Activated T-helper 1 cell treated with anti-CD3 and anti-CD28 coated beads, Interleukin-12 subunit alpha, Interleukin-12 subunit beta, Interleukin-2, Interleukin-4 antibody, amounts not matched to agents 30 ng/mL and 10 ng/mL and 1 ng/mL, durations not matched to agents 14 hours and 24 hours and 36 hours (primary cell): Measurements from ENCODE around the gene ELOVL5. TPM values are rescaled to one million over a fixed set of nuclear protein-coding genes. Genes with fewer than 3 reads are reported as not detected.

Source experiments
- DNase-seq: peaks from one replicate; pipeline ENCODE4 v3.0.0; 2021; ENCODE audit warnings: low spot score
- H3K27ac Mint-ChIP-seq: one replicate; pipeline ENCODE4 v1.8.0; 2021; ENCODE audit warnings: mild to moderate bottlenecking, mixed read lengths
- H3K27me3 Mint-ChIP-seq: one replicate; pipeline ENCODE4 v1.8.0; 2022; ENCODE audit warnings: mild to moderate bottlenecking, moderate library complexity, mixed read lengths; ENCODE audit not compliant: insufficient read depth
- H3K36me3 Mint-ChIP-seq: one replicate; pipeline ENCODE4 v1.8.0; 2021; ENCODE audit warnings: low read depth, mixed read lengths
- H3K4me1 Mint-ChIP-seq: one replicate; pipeline ENCODE4 v1.8.0; 2021; ENCODE audit warnings: low read depth, mixed read lengths
- H3K4me3 Mint-ChIP-seq: one replicate; pipeline ENCODE4 v1.8.0; 2021; ENCODE audit warnings: mild to moderate bottlenecking, moderate library complexity, mixed read lengths
- H3K9me3 Mint-ChIP-seq: one replicate; pipeline ENCODE4 v1.8.0; 2021; ENCODE audit warnings: mixed read lengths
- intact Hi-C: fragments of 100-400 bp; cut with micrococcal nuclease; formaldehyde crosslinking; loops from one replicate; pipeline ENCODE4 v1.15.1; 2024
- total RNA-seq: library from RNA; stranded (reverse); gene quantifications from 2 replicates; pipeline ENCODE4 v1.2.3, GENCODE V29; 2022

The ELOVL5 gene
- total RNA-seq, 1 donor from 2014 or later: 121 TPM

- H3K4me1 Mint-ChIP-seq: peaks cover 24% of the 10 kb centered on the region
- no peak overlapping the region for H3K4me3 Mint-ChIP-seq
- H3K27ac Mint-ChIP-seq: peak overlapping the region; percentile 58
- no peaks in the 10 kb centered on the region for H3K27me3 Mint-ChIP-seq
- no peak for DNase-seq
- peaks cover 37% of the 10 kb centered on the region for H3K36me3 Mint-ChIP-seq
- intact Hi-C loops: loop anchor here (1.0 kb wide), 1 partner anchor 119 kb away; no protein-coding TSS in a partner anchor
- no peaks in the 10 kb centered on the region for H3K9me3 Mint-ChIP-seq
Observed at GRCh38 chr6:53290537-53291510, 57.9 kb downstream of the ELOVL5 start.

DNA sequence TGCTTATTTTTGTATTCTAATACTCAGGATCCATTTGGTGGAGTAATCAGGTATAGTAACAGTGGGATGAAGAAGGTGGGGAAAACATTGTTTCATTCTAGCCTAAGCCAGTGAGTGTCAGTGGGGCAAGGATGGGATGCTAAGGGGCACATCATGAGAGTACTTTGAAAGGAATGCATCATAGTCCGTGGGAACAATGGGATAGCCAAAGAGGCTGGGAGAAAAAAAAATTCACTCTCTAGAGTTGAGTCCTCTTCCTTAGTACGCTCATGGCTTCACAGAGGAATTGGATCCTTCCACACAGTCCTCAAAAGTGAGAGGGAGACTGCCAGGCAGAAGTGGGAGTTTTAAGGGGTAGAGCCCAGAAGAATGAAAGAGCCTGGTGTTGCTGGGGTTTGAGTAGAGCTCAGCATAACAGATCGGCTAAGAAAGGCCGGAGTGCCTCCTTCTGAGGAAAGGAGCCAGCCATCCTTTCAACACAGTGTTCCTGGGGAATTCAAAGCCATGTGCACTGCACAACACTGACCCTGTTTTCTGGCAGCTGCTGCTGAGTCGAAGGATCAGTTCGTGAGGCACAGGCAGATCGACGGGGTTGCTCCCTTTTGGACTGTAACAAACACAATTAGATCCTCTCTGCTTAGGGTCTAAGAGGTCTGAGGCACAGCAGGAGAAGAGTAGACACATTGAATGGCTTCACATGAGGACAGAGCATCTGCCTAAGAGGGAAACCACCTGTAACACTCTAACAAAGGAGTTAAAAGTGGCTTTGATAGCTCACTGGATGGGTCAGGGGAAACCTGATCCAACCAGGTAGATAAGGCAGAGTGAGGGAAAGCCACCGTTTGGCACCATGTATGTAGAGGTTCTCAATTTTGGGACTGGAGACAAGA, 61.2 kb downstream of the ELOVL5 start:
- DNase-seq: no peak
- intact Hi-C loops: loop anchor here (10.0 kb wide), 1 partner anchor 113 kb away; no protein-coding TSS in a partner anchor
- H3K4me3 Mint-ChIP-seq: no peak overlapping the region
- peaks cover 35% of the 10 kb centered on the region for H3K4me1 Mint-ChIP-seq
- peaks cover 41% of the 10 kb centered on the region for H3K36me3 Mint-ChIP-seq
- no peaks in the 10 kb centered on the region for H3K9me3 Mint-ChIP-seq
- no peaks in the 10 kb centered on the region for H3K27me3 Mint-ChIP-seq
- no peak overlapping the region for H3K27ac Mint-ChIP-seq

DNA sequence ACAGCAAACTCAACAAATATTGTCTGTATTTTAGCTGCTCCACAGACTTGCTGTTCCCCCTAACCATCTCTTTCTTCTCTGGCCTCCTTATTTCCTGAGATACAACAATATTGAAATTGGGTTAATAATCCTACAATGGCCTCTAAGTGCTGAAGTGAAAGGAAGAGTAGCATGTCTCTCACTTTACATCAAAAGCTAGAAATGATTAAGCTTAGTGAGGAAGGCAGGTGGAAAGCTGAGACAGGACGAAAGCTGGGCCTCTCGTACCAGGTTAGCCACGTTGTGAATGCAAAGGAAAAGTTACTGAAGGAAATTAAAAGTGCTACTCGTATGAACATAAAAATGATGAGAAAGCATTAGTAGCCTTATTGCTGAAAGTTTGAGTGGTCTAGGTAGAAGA, 63.8 kb downstream of the ELOVL5 start:
- H3K36me3 Mint-ChIP-seq: peaks cover 42% of the 10 kb centered on the region
- no peak overlapping the region for H3K4me3 Mint-ChIP-seq

GRCh38 chr6:53282741-53283140, 66.0 kb downstream of the ELOVL5 start:
- Mint-ChIP-seq H3K4me3 (no peak overlapping the region), H3K27ac (no peak overlapping the region), H3K9me3 (no peaks in the 10 kb centered on the region), H3K27me3 (no peaks in the 10 kb centered on the region), H3K36me3 (peaks cover 49% of the 10 kb centered on the region), H3K4me1 (peaks cover 38% of the 10 kb centered on the region)
- no peak for DNase-seq
- intact Hi-C loops: loop anchor here (10.0 kb wide), 1 partner anchor 108 kb away; no protein-coding TSS in a partner anchor

More for the DNA sequence above, 63.8 kb downstream of the ELOVL5 start:
- H3K4me1 Mint-ChIP-seq: peaks cover 30% of the 10 kb centered on the region
- no peaks in the 10 kb centered on the region for H3K27me3 Mint-ChIP-seq
- peak overlapping the region; percentile 31 for H3K27ac Mint-ChIP-seq
- no peak for DNase-seq
- intact Hi-C loops: loop anchor here (2.0 to 10.0 kb wide), 3 partner anchors 16 to 110 kb away; partner anchors contain the start of gene ELOVL5
- no peaks in the 10 kb centered on the region for H3K9me3 Mint-ChIP-seq

DNA sequence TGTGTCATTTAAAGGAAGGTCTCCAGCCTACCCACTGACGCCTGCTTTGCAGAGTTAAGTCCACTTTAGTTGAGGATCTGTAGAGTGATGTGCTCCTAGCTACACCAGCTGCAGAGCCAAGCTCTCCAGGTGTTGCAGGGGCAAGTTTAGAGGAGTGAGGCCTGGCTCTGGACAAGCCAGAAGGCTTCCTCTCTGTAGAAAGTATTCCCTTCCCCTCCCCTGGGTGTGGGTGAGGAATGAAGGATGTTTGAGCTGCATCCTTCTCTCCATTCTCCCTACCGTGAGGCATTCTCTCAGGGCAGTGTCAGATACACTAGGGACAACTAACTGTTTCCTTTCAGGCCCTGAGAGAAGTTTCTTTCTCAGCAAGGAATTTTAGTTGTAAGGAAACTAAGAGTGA, 66.5 kb downstream of the ELOVL5 start:
- Mint-ChIP-seq H3K9me3 (no peaks in the 10 kb centered on the region), H3K27ac (no peak overlapping the region), H3K4me3 (no peak overlapping the region), H3K27me3 (no peaks in the 10 kb centered on the region), H3K4me1 (peaks cover 42% of the 10 kb centered on the region), H3K36me3 (peaks cover 49% of the 10 kb centered on the region)
- intact Hi-C loops: loop anchor here (10.0 kb wide), 1 partner anchor 107 kb away; no protein-coding TSS in a partner anchor
- DNase-seq: no peak

GRCh38 chr6:53281518-53282215, 67.1 kb downstream of the ELOVL5 start:
- intact Hi-C loops: loop anchor here (10.0 kb wide), 1 partner anchor 107 kb away; no protein-coding TSS in a partner anchor
- no peak overlapping the region for H3K27ac Mint-ChIP-seq
- DNase-seq: no peak
- H3K27me3 Mint-ChIP-seq: no peaks in the 10 kb centered on the region
- peaks cover 43% of the 10 kb centered on the region for H3K4me1 Mint-ChIP-seq
- no peak overlapping the region for H3K4me3 Mint-ChIP-seq
- H3K9me3 Mint-ChIP-seq: no peaks in the 10 kb centered on the region
- H3K36me3 Mint-ChIP-seq: peaks cover 50% of the 10 kb centered on the region

DNA sequence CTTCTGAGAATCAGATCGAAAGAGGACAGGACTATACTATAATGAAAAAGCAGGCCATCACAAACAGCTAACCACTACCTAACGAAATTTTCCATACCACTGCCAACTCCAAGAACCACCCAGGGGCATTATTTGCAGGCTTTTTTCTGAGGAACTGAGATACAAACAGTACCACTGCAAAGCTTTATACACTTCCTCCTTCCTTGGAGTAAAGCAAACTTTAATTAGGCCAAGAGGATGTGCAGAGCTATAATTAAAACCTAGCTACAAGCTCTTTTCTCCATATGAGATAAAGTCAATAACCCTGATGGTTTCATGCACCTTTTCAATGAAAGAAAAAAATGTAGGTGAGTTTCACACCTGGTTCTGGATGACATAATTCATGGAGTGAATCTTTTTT, 68.5 kb downstream of the ELOVL5 start:
- H3K27me3 Mint-ChIP-seq: no peaks in the 10 kb centered on the region
- no peak for DNase-seq
- peaks cover 54% of the 10 kb centered on the region for H3K36me3 Mint-ChIP-seq
- no peak overlapping the region for H3K4me3 Mint-ChIP-seq
- H3K27ac Mint-ChIP-seq: peak overlapping the region; percentile 36
- no peaks in the 10 kb centered on the region for H3K9me3 Mint-ChIP-seq
- peaks cover 42% of the 10 kb centered on the region for H3K4me1 Mint-ChIP-seq
- intact Hi-C loops: loop anchor here (10.0 kb wide), 1 partner anchor 105 kb away; no protein-coding TSS in a partner anchor

GRCh38 chr6:53279293-53279692, 69.5 kb downstream of the ELOVL5 start:
- Mint-ChIP-seq H3K4me3 (no peak overlapping the region), H3K9me3 (no peaks in the 10 kb centered on the region), H3K36me3 (peaks cover 57% of the 10 kb centered on the region), H3K27ac (no peak overlapping the region), H3K4me1 (peaks cover 35% of the 10 kb centered on the region), H3K27me3 (no peaks in the 10 kb centered on the region)
- intact Hi-C loops: loop anchor here (10.0 kb wide), 1 partner anchor 206 kb away; no protein-coding TSS in a partner anchor
- DNase-seq: no peak

DNA sequence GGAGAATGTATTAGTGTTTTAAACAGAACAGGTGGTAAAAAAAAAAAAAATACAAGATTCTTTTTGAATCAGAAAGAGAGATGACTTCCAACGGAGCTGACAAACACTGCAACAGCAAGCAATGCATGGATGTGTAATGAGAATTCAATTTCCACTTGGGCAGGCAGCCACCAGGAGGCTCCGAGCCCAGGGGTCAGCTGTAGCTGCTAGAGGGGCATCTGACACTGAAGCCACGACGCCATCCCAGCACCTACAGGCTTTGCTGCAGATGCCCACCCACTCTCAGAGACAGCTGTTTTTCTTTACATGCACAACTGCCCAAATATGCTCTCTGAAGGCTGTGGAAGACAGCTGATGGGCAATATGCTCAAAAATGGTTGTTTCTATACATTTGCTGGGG, 75.4 kb downstream of the ELOVL5 start:
- intact Hi-C loops: loop anchor here (10.0 kb wide), 1 partner anchor 211 kb away; no protein-coding TSS in a partner anchor
- Mint-ChIP-seq H3K9me3 (no peaks in the 10 kb centered on the region), H3K27me3 (no peaks in the 10 kb centered on the region), H3K4me1 (peaks cover 6% of the 10 kb centered on the region), H3K27ac (no peak overlapping the region), H3K4me3 (no peak overlapping the region), H3K36me3 (peaks cover 47% of the 10 kb centered on the region)
- no peak for DNase-seq

DNA sequence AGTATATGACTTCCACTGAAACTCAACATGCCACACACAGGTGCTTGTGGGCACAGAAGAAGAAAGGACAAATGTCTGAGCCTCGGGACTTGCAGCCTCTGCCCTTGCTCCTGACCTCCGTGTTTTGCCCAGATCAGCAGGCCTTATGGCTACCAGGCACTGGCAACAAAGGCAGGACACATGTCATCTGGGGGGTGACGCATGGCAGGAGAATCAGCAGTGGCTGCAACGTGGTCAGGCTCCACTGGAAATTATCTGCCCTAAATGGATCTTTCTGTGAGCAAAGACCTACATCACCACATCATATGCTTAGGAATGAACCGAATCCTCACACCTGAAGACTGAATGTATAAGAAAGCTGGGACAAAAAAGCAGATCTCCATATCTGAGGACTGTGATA, 78.9 kb downstream of the ELOVL5 start:
- Mint-ChIP-seq H3K36me3 (peaks cover 55% of the 10 kb centered on the region), H3K27ac (no peak overlapping the region), H3K27me3 (no peaks in the 10 kb centered on the region), H3K9me3 (no peaks in the 10 kb centered on the region), H3K4me3 (no peak overlapping the region), H3K4me1 (no peaks in the 10 kb centered on the region)
- intact Hi-C loops: loop anchor here (10.0 kb wide), 1 partner anchor 215 kb away; no protein-coding TSS in a partner anchor
- no peak for DNase-seq

DNA sequence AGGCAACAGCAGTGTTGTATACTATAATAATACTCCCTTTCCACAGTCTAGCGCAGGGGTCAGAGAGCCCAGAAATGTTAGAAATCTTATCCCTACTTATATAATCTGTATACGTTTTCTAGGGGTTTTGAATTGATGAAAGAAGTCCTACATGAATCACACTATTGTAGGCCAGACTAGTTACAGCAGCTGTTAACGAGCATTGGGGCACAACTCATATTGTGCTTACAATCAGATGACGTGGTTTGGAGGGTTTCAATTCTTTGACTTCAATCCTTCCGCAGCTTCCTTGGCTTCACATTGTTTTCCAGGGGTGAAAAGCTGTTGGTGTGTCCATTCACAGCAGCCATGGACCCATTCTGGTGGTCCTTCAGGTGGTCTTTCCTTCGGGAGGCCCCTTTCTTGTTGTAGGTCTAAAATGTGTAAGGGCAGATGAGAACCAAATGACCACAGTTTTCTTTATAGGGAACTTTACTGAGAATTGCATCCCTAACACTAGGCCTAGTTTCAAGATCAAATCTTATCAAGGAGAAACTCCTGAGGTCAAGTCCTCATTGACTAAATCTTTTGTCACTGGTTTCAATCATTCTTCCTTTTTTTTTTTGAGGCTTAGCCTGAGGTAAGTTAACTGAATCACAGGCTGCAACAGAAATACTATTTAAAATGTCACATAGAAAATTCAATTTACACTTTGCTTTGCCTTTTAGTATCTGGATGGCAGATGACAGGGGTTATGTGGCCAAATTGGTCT, 79.7 kb downstream of the ELOVL5 start:
- H3K9me3 Mint-ChIP-seq: no peaks in the 10 kb centered on the region
- H3K27me3 Mint-ChIP-seq: no peaks in the 10 kb centered on the region
- no peak for DNase-seq
- H3K4me3 Mint-ChIP-seq: no peak overlapping the region
- H3K27ac Mint-ChIP-seq: no peak overlapping the region
- intact Hi-C loops: no loop called here
- no peaks in the 10 kb centered on the region for H3K4me1 Mint-ChIP-seq
- H3K36me3 Mint-ChIP-seq: peaks cover 58% of the 10 kb centered on the region
